ENCODE measurements around the gene UBTD1. TPM values are rescaled to one million over a fixed set of nuclear protein-coding genes. Genes with fewer than 3 reads are reported as not detected.

The UBTD1 gene
- polyA plus RNA-seq, 1 donor (not counting 4 experiments of a cell fraction or from before 2014, with no cell fraction given) = 12.0 TPM

DNA sequence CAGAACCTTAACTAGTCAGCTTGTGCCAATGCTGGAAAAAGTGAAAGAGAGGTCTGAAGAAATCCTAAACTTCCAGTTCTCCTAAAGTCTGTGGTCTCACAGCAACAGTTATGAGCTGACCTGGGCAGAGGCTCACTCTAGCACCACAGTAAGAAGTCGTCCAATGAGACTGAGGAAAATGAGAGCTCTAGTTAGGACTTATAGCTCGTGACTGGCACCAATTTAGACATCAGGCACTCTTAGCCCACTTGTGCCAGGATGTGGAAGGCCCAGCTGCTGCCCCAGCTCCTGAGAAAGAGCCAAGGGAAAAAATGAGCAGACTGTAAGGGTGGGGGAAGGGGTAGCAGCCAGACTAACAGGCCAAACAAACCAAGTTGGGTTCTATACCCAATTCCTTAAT, 8.1 kb upstream of the UBTD1 start:
- FAIRE-seq = no peak
- Histone ChIP-seq H3K79me2 (ENCODE audit: control insufficient read depth, insufficient read depth, low read length) (peaks cover 93% of the 10 kb centered on the region), H3K9me3 (ENCODE audit: control insufficient read depth, low read depth, low read length) (no peaks in the 10 kb centered on the region), H3K4me2 (ENCODE audit: control insufficient read depth, extremely low read depth, insufficient read depth, low read depth, low read length) (no peak overlapping the region), H3K27ac (ENCODE audit: control insufficient read depth, insufficient read depth, low read length) (no peak overlapping the region), H3K27me3 (ENCODE audit: control insufficient read depth, extremely low read depth, insufficient read depth, low read length) (no peaks in the 10 kb centered on the region), H3K36me3 (ENCODE audit: control insufficient read depth in 2 of 2, extremely low read depth in 1 of 2, insufficient read depth in 2 of 2, low read length in 2 of 2) (peaks cover 0 to 3% of the 10 kb centered on the region in 2 experiments), H3K9ac (ENCODE audit: control insufficient read depth, extremely low read depth, insufficient read depth, low read length) (no peak overlapping the region), H3K9me1 (ENCODE audit: control insufficient read depth, extremely low read depth, insufficient read depth, low read length) (no peaks in the 10 kb centered on the region), H3K4me1 (ENCODE audit: control insufficient read depth, extremely low read depth, insufficient read depth, low read length) (peaks cover 10% of the 10 kb centered on the region), H4K20me1 (ENCODE audit: control insufficient read depth, extremely low read depth, insufficient read depth, low read length) (no peaks in the 10 kb centered on the region), H3K4me3 (ENCODE audit: control insufficient read depth in 2 of 3, extremely low read depth in 1 of 3, insufficient read depth in 2 of 3, low read depth in 1 of 3, low read length in 3 of 3) (no peak overlapping the region), H2AFZ (ENCODE audit: control insufficient read depth, low read length) (no peak overlapping the region)
- dilution Hi-C loops (cut with MboI; ENCODE audit: extremely low pct_ligation_motif_present, low sequenced_read_pairs) = no loop called here
- DNase-seq (ENCODE audit: low read depth, low spot score) = no peak
- no peak for TF ChIP-seq EZH2 (IDR thresholded peaks at IDR 0.05; ENCODE audit: low read length)

DNA sequence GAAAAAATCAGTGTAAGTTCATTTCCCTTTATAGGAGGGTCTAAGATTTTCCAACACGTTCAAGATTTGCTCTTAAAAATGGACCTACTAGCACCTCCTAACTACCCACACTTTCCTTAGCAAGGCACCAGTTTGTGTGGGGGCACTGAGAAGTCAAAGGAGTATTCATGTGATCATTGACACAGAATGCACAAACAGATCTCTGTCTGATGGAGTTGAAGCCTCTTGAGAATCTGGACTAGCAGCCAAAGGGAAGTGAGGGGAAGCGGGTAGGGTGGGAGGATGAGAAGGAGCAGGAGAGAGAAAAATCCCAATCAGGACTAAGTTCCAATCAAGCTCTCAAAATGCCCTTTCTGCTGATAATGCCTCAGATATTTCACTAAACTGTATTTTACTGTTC, 4.6 kb upstream of the UBTD1 start:
- Histone ChIP-seq H3K27me3 (ENCODE audit: control insufficient read depth, extremely low read depth, insufficient read depth, low read length) (no peaks in the 10 kb centered on the region), H2AFZ (ENCODE audit: control insufficient read depth, low read length) (no peak overlapping the region), H3K4me2 (ENCODE audit: control insufficient read depth, extremely low read depth, insufficient read depth, low read depth, low read length) (no peak overlapping the region), H4K20me1 (ENCODE audit: control insufficient read depth, extremely low read depth, insufficient read depth, low read length) (no peaks in the 10 kb centered on the region), H3K9me3 (ENCODE audit: control insufficient read depth, low read depth, low read length) (no peaks in the 10 kb centered on the region), H3K9ac (ENCODE audit: control insufficient read depth, extremely low read depth, insufficient read depth, low read length) (no peak overlapping the region), H3K27ac (ENCODE audit: control insufficient read depth, insufficient read depth, low read length) (no peak overlapping the region), H3K4me1 (ENCODE audit: control insufficient read depth, extremely low read depth, insufficient read depth, low read length) (peaks cover 19% of the 10 kb centered on the region), H3K9me1 (ENCODE audit: control insufficient read depth, extremely low read depth, insufficient read depth, low read length) (no peaks in the 10 kb centered on the region), H3K36me3 (ENCODE audit: control insufficient read depth in 2 of 2, extremely low read depth in 1 of 2, insufficient read depth in 2 of 2, low read length in 2 of 2) (no peaks in the 10 kb centered on the region), H3K4me3 (ENCODE audit: control insufficient read depth in 2 of 3, extremely low read depth in 1 of 3, insufficient read depth in 2 of 3, low read depth in 1 of 3, low read length in 3 of 3) (no peak overlapping the region), H3K79me2 (ENCODE audit: control insufficient read depth, insufficient read depth, low read length) (peaks cover 89% of the 10 kb centered on the region)
- FAIRE-seq = peak; percentile 29
- TF ChIP-seq EZH2 (IDR thresholded peaks at IDR 0.05; ENCODE audit: low read length) = no peak
- TF ChIP-seq, protein P1, sequence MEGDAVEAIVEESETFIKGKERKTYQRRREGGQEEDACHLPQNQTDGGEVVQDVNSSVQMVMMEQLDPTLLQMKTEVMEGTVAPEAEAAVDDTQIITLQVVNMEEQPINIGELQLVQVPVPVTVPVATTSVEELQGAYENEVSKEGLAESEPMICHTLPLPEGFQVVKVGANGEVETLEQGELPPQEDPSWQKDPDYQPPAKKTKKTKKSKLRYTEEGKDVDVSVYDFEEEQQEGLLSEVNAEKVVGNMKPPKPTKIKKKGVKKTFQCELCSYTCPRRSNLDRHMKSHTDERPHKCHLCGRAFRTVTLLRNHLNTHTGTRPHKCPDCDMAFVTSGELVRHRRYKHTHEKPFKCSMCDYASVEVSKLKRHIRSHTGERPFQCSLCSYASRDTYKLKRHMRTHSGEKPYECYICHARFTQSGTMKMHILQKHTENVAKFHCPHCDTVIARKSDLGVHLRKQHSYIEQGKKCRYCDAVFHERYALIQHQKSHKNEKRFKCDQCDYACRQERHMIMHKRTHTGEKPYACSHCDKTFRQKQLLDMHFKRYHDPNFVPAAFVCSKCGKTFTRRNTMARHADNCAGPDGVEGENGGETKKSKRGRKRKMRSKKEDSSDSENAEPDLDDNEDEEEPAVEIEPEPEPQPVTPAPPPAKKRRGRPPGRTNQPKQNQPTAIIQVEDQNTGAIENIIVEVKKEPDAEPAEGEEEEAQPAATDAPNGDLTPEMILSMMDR (optimal IDR thresholded peaks at IDR 0.05 in 1 of 3, IDR thresholded peaks at IDR 0.05 in 1 of 3, conservative IDR thresholded peaks at IDR 0.05 in 1 of 3; ENCODE audit: extremely low read depth in 1 of 3, insufficient read depth in 2 of 3, low read length in 3 of 3) = no peak
- dilution Hi-C loops (cut with MboI; ENCODE audit: extremely low pct_ligation_motif_present, low sequenced_read_pairs) = no loop called here
- DNase-seq (ENCODE audit: low read depth, low spot score) = no peak

DNA sequence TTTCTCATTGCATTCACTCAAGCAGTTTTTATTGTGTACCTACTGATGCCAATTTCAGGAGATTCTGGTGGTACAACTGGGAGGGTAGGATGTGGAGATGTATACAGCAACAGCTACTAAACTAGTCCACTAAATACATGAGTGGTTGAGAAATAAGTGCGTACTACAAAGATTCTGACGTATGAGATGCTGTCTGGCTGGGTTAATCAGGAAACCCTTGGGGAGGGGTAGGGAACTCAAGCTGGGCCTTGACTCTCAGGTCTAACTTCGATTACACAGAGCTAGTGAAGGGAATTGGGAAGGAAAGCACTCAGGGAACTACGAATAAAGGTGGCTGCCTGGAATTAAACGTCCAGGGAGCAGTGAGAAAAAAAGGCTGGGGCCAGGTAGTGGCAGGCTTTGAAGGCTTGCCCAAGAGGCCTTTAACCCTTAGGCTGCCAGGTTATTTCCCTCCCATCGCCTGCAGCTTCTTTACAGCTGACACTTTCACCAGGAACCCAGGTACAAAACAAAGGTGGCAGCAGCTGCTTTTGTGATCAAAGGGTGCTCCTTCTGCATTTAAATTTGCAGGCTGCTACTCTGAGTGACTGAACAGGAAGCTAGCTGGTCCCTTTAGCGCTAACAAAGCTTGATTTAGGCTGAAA, 3.7 kb upstream of the UBTD1 start:
- Histone ChIP-seq H3K4me1 (ENCODE audit: control insufficient read depth, extremely low read depth, insufficient read depth, low read length) (peaks cover 21% of the 10 kb centered on the region), H3K9me1 (ENCODE audit: control insufficient read depth, extremely low read depth, insufficient read depth, low read length) (no peaks in the 10 kb centered on the region), H3K36me3 (ENCODE audit: control insufficient read depth in 2 of 2, extremely low read depth in 1 of 2, insufficient read depth in 2 of 2, low read length in 2 of 2) (no peaks in the 10 kb centered on the region), H3K79me2 (ENCODE audit: control insufficient read depth, insufficient read depth, low read length) (peaks cover 86% of the 10 kb centered on the region), H3K27ac (ENCODE audit: control insufficient read depth, insufficient read depth, low read length) (peak overlapping the region; percentile 0), H3K9me3 (ENCODE audit: control insufficient read depth, low read depth, low read length) (no peaks in the 10 kb centered on the region), H4K20me1 (ENCODE audit: control insufficient read depth, extremely low read depth, insufficient read depth, low read length) (no peaks in the 10 kb centered on the region), H3K4me3 (ENCODE audit: control insufficient read depth in 2 of 3, extremely low read depth in 1 of 3, insufficient read depth in 2 of 3, low read depth in 1 of 3, low read length in 3 of 3) (no peak overlapping the region), H3K27me3 (ENCODE audit: control insufficient read depth, extremely low read depth, insufficient read depth, low read length) (no peaks in the 10 kb centered on the region), H3K9ac (ENCODE audit: control insufficient read depth, extremely low read depth, insufficient read depth, low read length) (peak overlapping the region; percentile 11), H3K4me2 (ENCODE audit: control insufficient read depth, extremely low read depth, insufficient read depth, low read depth, low read length) (peak overlapping the region; percentile 22), H2AFZ (ENCODE audit: control insufficient read depth, low read length) (no peak overlapping the region)
- TF ChIP-seq EZH2 (IDR thresholded peaks at IDR 0.05; ENCODE audit: low read length) = no peak
- TF ChIP-seq, protein P1 (optimal IDR thresholded peaks at IDR 0.05 in 1 of 3, IDR thresholded peaks at IDR 0.05 in 1 of 3, conservative IDR thresholded peaks at IDR 0.05 in 1 of 3; ENCODE audit: extremely low read depth in 1 of 3, insufficient read depth in 2 of 3, low read length in 3 of 3) = no peak
- no peak for DNase-seq (ENCODE audit: low read depth, low spot score)
- dilution Hi-C loops (cut with MboI; ENCODE audit: extremely low pct_ligation_motif_present, low sequenced_read_pairs) = no loop called here
- FAIRE-seq = no peak

All from keratinocyte (primary cell).